ENCODE measurements around the gene SORCS3. TPM values are rescaled to one million over a fixed set of nuclear protein-coding genes. Genes with fewer than 3 reads are reported as not detected.

Gene SORCS3
- total RNA-seq, 1 experiment from 2014 or later, result 0.04 TPM

GRCh38 chr10:104875561-104875960 lies 234.5 kb downstream of the SORCS3 start:
- no peak overlapping the region for H4K8ac ChIP-seq (replicated peaks; ENCODE audit: insufficient read length, low read depth, low read length)
- no peak for TF ChIP-seq CTCF (conservative IDR thresholded peaks at IDR 0.05)
- no peak overlapping the region for H2BK15ac ChIP-seq (ENCODE audit: low read depth, low read length)
- H2BK5ac ChIP-seq (ENCODE audit: insufficient read length, low read length), result no peak overlapping the region
- no peaks in the 10 kb centered on the region for H3K9me3 ChIP-seq (ENCODE audit: control insufficient read depth, low read depth, low read length)
- no peak overlapping the region for H3K18ac ChIP-seq (ENCODE audit: insufficient read length, low read depth, low read length)
- H2BK120ac ChIP-seq (ENCODE audit: low read depth, low read length, poor library complexity, severe bottlenecking), result no peak overlapping the region
- H3K79me2 ChIP-seq (ENCODE audit: insufficient read depth, low read length), result no peaks in the 10 kb centered on the region
- no peak for DNase-seq
- no peak overlapping the region for H4K5ac ChIP-seq (ENCODE audit: insufficient read length, low read depth, low read length)
- no peaks in the 10 kb centered on the region for H3K27me3 ChIP-seq (ENCODE audit: insufficient read depth, low read length)
- no peak overlapping the region for H3K23ac ChIP-seq (ENCODE audit: insufficient read length, low read depth, low read length)
- H3K9ac ChIP-seq (ENCODE audit: extremely low read depth, insufficient read length, low read length), result no peak overlapping the region
- no peaks in the 10 kb centered on the region for H4K20me1 ChIP-seq (ENCODE audit: control insufficient read depth, insufficient read depth, insufficient read length)
- Mint-ChIP-seq H3K27ac (no peak overlapping the region), H3K4me3 (no peak overlapping the region), H3K9me3 (no peaks in the 10 kb centered on the region), H3K4me1 (peaks cover 12 to 18% of the 10 kb centered on the region in 2 experiments), H3K27me3 (ENCODE audit: low read depth) (peaks cover 6% of the 10 kb centered on the region), H3K36me3 (ENCODE audit: insufficient read depth in 1 of 3, low read depth in 3 of 3) (no peaks in the 10 kb centered on the region)
- no peaks in the 10 kb centered on the region for H3K23me2 ChIP-seq (ENCODE audit: insufficient read length, low read depth, low read length, poor library complexity, severe bottlenecking)
- H3K79me1 ChIP-seq (ENCODE audit: insufficient read depth, low read depth, low read length, poor library complexity, severe bottlenecking), result no peaks in the 10 kb centered on the region
- no peak overlapping the region for H3K4me2 ChIP-seq (ENCODE audit: insufficient read depth, insufficient read length, low read length)
- no peak overlapping the region for H3T11ph ChIP-seq (ENCODE audit: low read length)
- H2AK5ac ChIP-seq (ENCODE audit: insufficient read length, low read length), result no peak overlapping the region
- no peak overlapping the region for H4K91ac ChIP-seq (ENCODE audit: insufficient read length, low read depth, low read length)
- no peak overlapping the region for H2BK20ac ChIP-seq (ENCODE audit: low read depth, low read length, poor library complexity, severe bottlenecking)
- no peak overlapping the region for H3K56ac ChIP-seq (ENCODE audit: insufficient read length, low read depth, low read length)
- H3K27ac ChIP-seq (ENCODE audit: insufficient read length, low read depth, low read length), result no peak overlapping the region
- WGBS (ENCODE audit: extremely low coverage, insufficient read length, low lambda C conversion rate), result no CpG with 5 or more reads among the region's 1 CpG
- no peak overlapping the region for H3K14ac ChIP-seq (ENCODE audit: insufficient read depth, low read length)
- H3K4me1 ChIP-seq (ENCODE audit: insufficient read depth, low read length), result peaks cover 4% of the 10 kb centered on the region; the same call in 1 of the 2 replicates
- H2AFZ ChIP-seq (ENCODE audit: low read length), result no peak overlapping the region
- H2BK12ac ChIP-seq (ENCODE audit: insufficient read length, low read depth, low read length), result no peak overlapping the region
- H3K4ac ChIP-seq (ENCODE audit: low read depth, low read length), result no peak overlapping the region

All from H9 (cell line).